ENCODE measurements around the gene SCYGR2.

Gene SCYGR2

GRCh38 chr2:227614246-227614645 is 15.6 kb downstream of the SCYGR2 start:
- no peak for DNase-seq

- DNase-seq, result no peak
Measured at GRCh38 chr2:227614740-227615139, 16.0 kb downstream of the SCYGR2 start, which contains the start of gene SCYGR3. SCYGR3 (minus strand) TSS chr2:227614840; CDS start chr2:227614840, 0 bp downstream.

- no peak for DNase-seq
Measured at GRCh38 chr2:227615181-227615580, 16.5 kb downstream of the SCYGR2 start.

GRCh38 chr2:227615906-227616305 is 17.2 kb downstream of the SCYGR2 start:
- no peak for DNase-seq

- no peak for DNase-seq
Measured at GRCh38 chr2:227616631-227617030, 17.9 kb downstream of the SCYGR2 start.

- DNase-seq, result no peak
Measured at GRCh38 chr2:227617316-227618230, 18.9 kb downstream of the SCYGR2 start, which contains the start of gene SCYGR4. SCYGR4 (plus strand) TSS chr2:227617498; CDS start chr2:227617498, 0 bp downstream.

GRCh38 chr2:227623226-227623625 is 24.5 kb downstream of the SCYGR2 start:
- no peak for DNase-seq

GRCh38 chr2:227625420-227625819 is 26.7 kb downstream of the SCYGR2 start:
- no peak for DNase-seq

- no peak for DNase-seq
Measured at GRCh38 chr2:227626580-227627151, 28.0 kb downstream of the SCYGR2 start.

GRCh38 chr2:227627769-227628168 is 29.1 kb downstream of the SCYGR2 start:
- no peak for DNase-seq

- DNase-seq, result no peak
Measured at GRCh38 chr2:227629435-227629834, 30.7 kb downstream of the SCYGR2 start.

GRCh38 chr2:227630322-227630721 is 31.6 kb downstream of the SCYGR2 start:
- DNase-seq, result no peak

GRCh38 chr2:227632827-227633226 is 34.1 kb downstream of the SCYGR2 start:
- DNase-seq, result no peak

GRCh38 chr2:227634201-227634600 is 35.5 kb downstream of the SCYGR2 start:
- no peak for DNase-seq

GRCh38 chr2:227642656-227643055 is 44.0 kb downstream of the SCYGR2 start:
- no peak for DNase-seq

- no peak for DNase-seq
Measured at GRCh38 chr2:227643990-227644551, 45.4 kb downstream of the SCYGR2 start.

Data from SIG-M5 (cell line).